ENCODE results near the gene RNF14.

RNF14 gene

GRCh38 chr5:141957367-141957996 is 11.4 kb upstream of the RNF14 start:
- no peak overlapping the region for H3K4me2 ChIP-seq (ENCODE audit: low read length)
- H3K4me3 ChIP-seq (ENCODE audit: low read depth, low read length, poor library complexity, severe bottlenecking), result no peak overlapping the region
- no peak overlapping the region for H3K27ac ChIP-seq (ENCODE audit: low read depth, low read length, poor library complexity, severe bottlenecking)
- H3K79me2 ChIP-seq (ENCODE audit: insufficient read depth, low read length), result no peaks in the 10 kb centered on the region
- H3K36me3 ChIP-seq (ENCODE audit: insufficient read depth, low read length), result no peaks in the 10 kb centered on the region
- H3K9me3 ChIP-seq (ENCODE audit: low read length), result no peaks in the 10 kb centered on the region
- no peaks in the 10 kb centered on the region for H3F3A ChIP-seq (ENCODE audit: insufficient read depth, low read length)
- peaks cover 12% of the 10 kb centered on the region for H3K4me1 ChIP-seq (ENCODE audit: insufficient read depth, low read length, severe bottlenecking)
- no peak overlapping the region for H2AFZ ChIP-seq (ENCODE audit: low read length)
- no peak for TF ChIP-seq EZH2 (IDR thresholded peaks at IDR 0.05; ENCODE audit: borderline replicate concordance, low read length)
- TF ChIP-seq CTCF (IDR thresholded peaks at IDR 0.05; ENCODE audit: low read length), result no peak
- H3K9ac ChIP-seq (ENCODE audit: low read length), result no peak overlapping the region
- no peaks in the 10 kb centered on the region; the same call in 1 of the 2 replicates for H3K27me3 ChIP-seq (ENCODE audit: insufficient read depth, low read length)
- H4K20me1 ChIP-seq (ENCODE audit: insufficient read depth, low read length), result no peaks in the 10 kb centered on the region
- H3K9me2 ChIP-seq (ENCODE audit: low read depth, low read length), result no peaks in the 10 kb centered on the region

GRCh38 chr5:141958113-141958512 is 10.8 kb upstream of the RNF14 start, which contains the start of gene PCDH12:
PCDH12 (minus strand) TSS chr5:141958202; CDS start chr5:141957851, 351 bp downstream.
- H3K4me3 ChIP-seq (ENCODE audit: low read depth, low read length, poor library complexity, severe bottlenecking), result no peak within 1 kb of the TSS
- H3F3A ChIP-seq (ENCODE audit: insufficient read depth, low read length), result no peaks in the 10 kb centered on the region
- peaks cover 12% of the 10 kb centered on the region for H3K4me1 ChIP-seq (ENCODE audit: insufficient read depth, low read length, severe bottlenecking)
- H3K9me3 ChIP-seq (ENCODE audit: low read length), result no peaks in the 10 kb centered on the region
- no peaks in the 10 kb centered on the region; the same call in 1 of the 2 replicates for H3K27me3 ChIP-seq (ENCODE audit: insufficient read depth, low read length)
- H3K27ac ChIP-seq (ENCODE audit: low read depth, low read length, poor library complexity, severe bottlenecking), result no peak within 1 kb of the TSS
- no peak within 1 kb of the TSS for H3K4me2 ChIP-seq (ENCODE audit: low read length)
- TF ChIP-seq EZH2 (IDR thresholded peaks at IDR 0.05; ENCODE audit: borderline replicate concordance, low read length) (no peak), CTCF (IDR thresholded peaks at IDR 0.05; ENCODE audit: low read length) (no peak)
- H3K79me2 ChIP-seq (ENCODE audit: insufficient read depth, low read length), result no peaks in the 10 kb centered on the region
- H2AFZ ChIP-seq (ENCODE audit: low read length), result no peak within 1 kb of the TSS
- H3K9ac ChIP-seq (ENCODE audit: low read length), result no peak within 1 kb of the TSS
- H3K36me3 ChIP-seq (ENCODE audit: insufficient read depth, low read length), result no peaks in the 10 kb centered on the region
- H4K20me1 ChIP-seq (ENCODE audit: insufficient read depth, low read length), result no peaks in the 10 kb centered on the region
- H3K9me2 ChIP-seq (ENCODE audit: low read depth, low read length), result no peaks in the 10 kb centered on the region

- Histone ChIP-seq H3K79me2 (ENCODE audit: insufficient read depth, low read length) (no peaks in the 10 kb centered on the region), H4K20me1 (ENCODE audit: insufficient read depth, low read length) (no peaks in the 10 kb centered on the region), H3K4me1 (ENCODE audit: insufficient read depth, low read length, severe bottlenecking) (peaks cover 12% of the 10 kb centered on the region), H3K9me3 (ENCODE audit: low read length) (no peaks in the 10 kb centered on the region), H3K4me2 (ENCODE audit: low read length) (no peak overlapping the region), H3K27ac (ENCODE audit: low read depth, low read length, poor library complexity, severe bottlenecking) (no peak overlapping the region), H3K27me3 (ENCODE audit: insufficient read depth, low read length) (no peaks in the 10 kb centered on the region; the same call in 1 of the 2 replicates), H3K36me3 (ENCODE audit: insufficient read depth, low read length) (no peaks in the 10 kb centered on the region), H3F3A (ENCODE audit: insufficient read depth, low read length) (no peaks in the 10 kb centered on the region), H2AFZ (ENCODE audit: low read length) (no peak overlapping the region), H3K9me2 (ENCODE audit: low read depth, low read length) (no peaks in the 10 kb centered on the region), H3K9ac (ENCODE audit: low read length) (no peak overlapping the region), H3K4me3 (ENCODE audit: low read depth, low read length, poor library complexity, severe bottlenecking) (no peak overlapping the region)
- TF ChIP-seq EZH2 (IDR thresholded peaks at IDR 0.05; ENCODE audit: borderline replicate concordance, low read length), result no peak
- no peak for TF ChIP-seq CTCF (IDR thresholded peaks at IDR 0.05; ENCODE audit: low read length)
Observed at GRCh38 chr5:141958546-141959172, 10.2 kb upstream of the RNF14 start.

Data from OCI-LY1 (cell line).